Natural killer cell (primary cell): ENCODE measurements around the gene MARCHF4. TPM values are rescaled to one million over a fixed set of nuclear protein-coding genes. Genes with fewer than 3 reads are reported as not detected.

Experiments
- ATAC-seq, 3 donors: fragments of 150-1000 bp in 2 of 3; fragments of 200-7000 bp in 1 of 3; cut with Tn5 transposase; 1 replicate in 1 of 3; 2 replicates in 2 of 3; pipeline ENCODE4 v1.10.0; 2021; ENCODE audit warnings: mild to moderate bottlenecking in 2 of 3, moderate library complexity in 2 of 3
- DNase-seq, 2 donors: peaks; one replicate each; pipeline versions ENCODE4 v3.0.0 to v3.0.0-alpha.2; 2013 to 2021; ENCODE audit warnings: mixed read lengths in 1 of 2
- H3K27ac ChIP-seq: one replicate; pipeline ENCODE4 v1.5.1; 2013; ENCODE audit warnings: mild to moderate bottlenecking, low read length
- H3K27me3 ChIP-seq: one replicate; pipeline ENCODE4 v1.6.1; 2013; ENCODE audit warnings: low read length; ENCODE audit not compliant: control insufficient read depth, insufficient read depth
- H3K36me3 ChIP-seq: one replicate; pipeline ENCODE4 v1.6.1; 2013; ENCODE audit warnings: low read length; ENCODE audit not compliant: control insufficient read depth, insufficient read depth
- H3K4me1 ChIP-seq: one replicate; pipeline ENCODE4 v1.6.1; 2013; ENCODE audit warnings: low read length; ENCODE audit not compliant: control insufficient read depth, insufficient read depth
- H3K4me3 ChIP-seq: one replicate; pipeline ENCODE4 v1.5.1; 2013; ENCODE audit warnings: low read length
- H3K9me3 ChIP-seq: one replicate; pipeline ENCODE4 v1.6.1; 2013; ENCODE audit warnings: low read length; ENCODE audit not compliant: control insufficient read depth, insufficient read depth
- H3K27ac Mint-ChIP-seq, 2 donors: one replicate each; pipeline ENCODE4 v1.8.0; 2022; ENCODE audit warnings: mild to moderate bottlenecking in 2 of 2, mixed read lengths in 2 of 2, moderate library complexity in 1 of 2
- H3K27me3 Mint-ChIP-seq, 2 donors: one replicate each; pipeline ENCODE4 v1.8.0; 2022; ENCODE audit warnings: low read depth in 2 of 2, mixed read lengths in 2 of 2
- H3K36me3 Mint-ChIP-seq: one replicate; pipeline ENCODE4 v1.8.0; 2022; ENCODE audit warnings: mixed read lengths
- H3K4me1 Mint-ChIP-seq, 2 donors: one replicate each; pipeline ENCODE4 v1.8.0; 2022; ENCODE audit warnings: mixed read lengths in 2 of 2
- H3K4me3 Mint-ChIP-seq: one replicate; pipeline ENCODE4 v1.8.0; 2022; ENCODE audit warnings: mild to moderate bottlenecking, moderate library complexity, mixed read lengths
- H3K9me3 Mint-ChIP-seq, 2 donors: one replicate each; pipeline ENCODE4 v1.8.0; 2022; ENCODE audit warnings: mixed read lengths in 2 of 2
- WGBS: methylation state at CpG from one replicate; pipeline ENCODE4 v1.1.7; 2013; ENCODE audit warnings: missing lambda C conversion rate; ENCODE audit not compliant: insufficient coverage; 5-methylcytosine and 5-hydroxymethylcytosine counted together
- intact Hi-C: fragments of 100-400 bp; cut with micrococcal nuclease; formaldehyde crosslinking; loops from one replicate; pipeline ENCODE4 v1.14.2; 2022
- total RNA-seq, 4 donors: library from RNA; stranded (reverse); fragments of 120-200 nt in 1 of 4; gene quantifications; one replicate each; pipeline versions ENCODE4 v1.2.3 to v1.2.4, GENCODE V29; 2013 to 2022
- TF ChIP-seq, protein P1 (sequence below): fragments of 200-600 bp; IDR thresholded peaks from one replicate; pipeline ENCODE4 v1.8.0; 2022; ENCODE audit warnings: antibody characterized with exemption

MARCHF4 gene, protein sequence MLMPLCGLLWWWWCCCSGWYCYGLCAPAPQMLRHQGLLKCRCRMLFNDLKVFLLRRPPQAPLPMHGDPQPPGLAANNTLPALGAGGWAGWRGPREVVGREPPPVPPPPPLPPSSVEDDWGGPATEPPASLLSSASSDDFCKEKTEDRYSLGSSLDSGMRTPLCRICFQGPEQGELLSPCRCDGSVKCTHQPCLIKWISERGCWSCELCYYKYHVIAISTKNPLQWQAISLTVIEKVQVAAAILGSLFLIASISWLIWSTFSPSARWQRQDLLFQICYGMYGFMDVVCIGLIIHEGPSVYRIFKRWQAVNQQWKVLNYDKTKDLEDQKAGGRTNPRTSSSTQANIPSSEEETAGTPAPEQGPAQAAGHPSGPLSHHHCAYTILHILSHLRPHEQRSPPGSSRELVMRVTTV
- total RNA-seq, result not detected
- total RNA-seq (2013), result 0.02 TPM

DNA sequence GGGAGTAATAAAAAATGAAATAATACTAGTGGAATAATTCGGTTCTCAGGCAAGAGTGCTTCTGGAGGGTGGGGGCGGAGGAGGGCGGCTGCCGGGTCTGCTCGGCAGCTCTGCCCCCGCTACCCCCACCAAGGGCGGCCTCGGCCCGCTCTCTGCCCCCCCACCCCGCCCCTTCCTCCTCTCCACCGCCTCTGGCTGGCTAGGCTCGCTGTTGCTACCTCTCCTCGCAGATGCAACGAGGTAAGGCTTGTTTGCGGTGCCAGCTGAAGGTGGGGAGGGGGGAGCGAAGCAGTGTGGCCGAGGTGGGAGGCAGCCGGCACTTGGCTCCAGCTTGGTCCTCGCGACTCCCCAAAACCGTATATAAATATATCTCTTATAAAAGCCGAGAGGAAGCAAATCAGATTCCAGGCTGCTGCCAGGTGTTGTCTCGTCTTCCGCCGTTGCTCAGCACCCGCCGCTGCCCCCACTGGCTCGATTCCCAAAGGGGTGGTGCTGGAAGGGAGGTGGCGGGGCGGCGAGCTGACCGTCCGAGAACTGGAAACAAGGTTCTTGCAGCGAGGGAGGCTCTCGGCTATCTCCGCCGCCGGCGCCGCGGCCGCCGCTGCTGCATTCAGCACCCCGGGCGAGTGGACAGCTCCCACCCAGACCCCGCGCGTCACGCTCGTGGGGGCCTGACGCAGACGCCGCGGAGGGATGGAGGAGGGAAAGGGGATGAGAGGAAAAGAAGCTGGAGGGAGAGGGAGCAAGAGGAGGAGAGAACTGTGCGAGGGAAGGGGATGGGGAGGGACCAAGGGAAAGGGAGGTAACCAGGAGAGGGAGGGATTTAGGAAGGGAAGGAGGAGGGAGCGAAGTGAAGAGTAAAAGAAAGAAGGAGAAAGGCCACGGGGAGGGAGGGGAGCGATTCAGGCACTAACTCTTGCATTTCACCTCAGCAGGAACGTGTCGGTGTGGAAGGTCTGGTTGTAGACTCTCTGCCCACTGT is at the start of gene MARCHF4:
Gene MARCHF4, minus strand, starts transcription at position 763 of the 982 bp plus-strand sequence. CDS start 2,223 bp downstream, outside the sequence.
- H3K27ac Mint-ChIP-seq, result no peak within 1 kb of the TSS
- no peak within 1 kb of the TSS for H3K27ac ChIP-seq
- peak; percentile 93 to 100 (median 99) for ATAC-seq
- H3K27me3 Mint-ChIP-seq, result peaks cover 48 to 72% of the 10 kb centered on the region in 2 donors
- peaks cover 16% of the 10 kb centered on the region for H3K4me1 ChIP-seq
- no peak within 1 kb of the TSS for H3K4me3 ChIP-seq
- intact Hi-C loops, result no loop called here
- peak; percentile 79 to 80 for DNase-seq
- peak within 1 kb of the TSS; percentile 73 for H3K4me3 Mint-ChIP-seq
- H3K9me3 ChIP-seq, result peaks cover 3% of the 10 kb centered on the region
- TF ChIP-seq, protein P1, sequence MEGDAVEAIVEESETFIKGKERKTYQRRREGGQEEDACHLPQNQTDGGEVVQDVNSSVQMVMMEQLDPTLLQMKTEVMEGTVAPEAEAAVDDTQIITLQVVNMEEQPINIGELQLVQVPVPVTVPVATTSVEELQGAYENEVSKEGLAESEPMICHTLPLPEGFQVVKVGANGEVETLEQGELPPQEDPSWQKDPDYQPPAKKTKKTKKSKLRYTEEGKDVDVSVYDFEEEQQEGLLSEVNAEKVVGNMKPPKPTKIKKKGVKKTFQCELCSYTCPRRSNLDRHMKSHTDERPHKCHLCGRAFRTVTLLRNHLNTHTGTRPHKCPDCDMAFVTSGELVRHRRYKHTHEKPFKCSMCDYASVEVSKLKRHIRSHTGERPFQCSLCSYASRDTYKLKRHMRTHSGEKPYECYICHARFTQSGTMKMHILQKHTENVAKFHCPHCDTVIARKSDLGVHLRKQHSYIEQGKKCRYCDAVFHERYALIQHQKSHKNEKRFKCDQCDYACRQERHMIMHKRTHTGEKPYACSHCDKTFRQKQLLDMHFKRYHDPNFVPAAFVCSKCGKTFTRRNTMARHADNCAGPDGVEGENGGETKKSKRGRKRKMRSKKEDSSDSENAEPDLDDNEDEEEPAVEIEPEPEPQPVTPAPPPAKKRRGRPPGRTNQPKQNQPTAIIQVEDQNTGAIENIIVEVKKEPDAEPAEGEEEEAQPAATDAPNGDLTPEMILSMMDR, result no peak
- peaks cover 8 to 26% of the 10 kb centered on the region in 2 donors for H3K4me1 Mint-ChIP-seq
- WGBS, result 3% methylated on average over 56 of the region's 60 CpGs
- peaks cover 33% of the 10 kb centered on the region for H3K27me3 ChIP-seq
- no peaks in the 10 kb centered on the region for H3K36me3 ChIP-seq
- no peaks in the 10 kb centered on the region for H3K9me3 Mint-ChIP-seq
- no peaks in the 10 kb centered on the region for H3K36me3 Mint-ChIP-seq

DNA sequence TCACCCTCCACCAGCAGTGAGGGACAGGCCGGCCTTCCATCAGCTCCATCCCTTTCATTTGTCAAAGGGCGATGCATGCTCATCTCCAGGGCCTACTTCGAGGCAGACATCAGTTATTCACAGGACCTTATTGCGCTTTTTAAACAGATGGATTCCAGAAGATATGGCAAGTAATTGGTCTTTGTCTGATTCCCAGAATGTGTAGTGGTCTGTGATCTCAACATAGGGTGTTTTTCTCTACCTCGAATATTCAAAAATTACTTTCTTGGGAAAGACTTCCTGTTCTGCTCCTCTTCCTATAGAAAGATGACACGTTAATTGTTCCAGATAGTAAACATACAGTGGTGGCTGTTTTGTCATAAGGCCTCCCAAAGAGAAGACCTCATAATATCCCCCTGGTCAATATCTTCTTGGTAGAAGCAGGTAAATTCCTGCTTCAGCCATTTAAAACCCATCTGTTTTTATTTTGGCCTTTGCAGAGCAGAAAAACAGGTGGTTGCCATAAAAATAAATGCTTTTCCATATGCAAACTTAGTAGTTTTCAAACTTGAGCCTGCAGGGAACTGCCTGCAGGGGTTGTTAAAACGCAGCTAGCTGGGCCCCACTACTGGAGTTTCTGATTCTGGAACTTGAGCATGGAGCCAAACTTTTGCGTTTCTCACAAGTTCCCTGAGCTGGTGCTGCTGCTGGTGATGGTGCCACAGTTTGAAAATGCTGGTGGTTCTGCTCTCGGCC is 48.3 kb upstream of the MARCHF4 start:
- Mint-ChIP-seq H3K36me3 (peaks cover 7% of the 10 kb centered on the region), H3K27ac (no peak overlapping the region), H3K4me3 (no peak overlapping the region), H3K27me3 (no peaks in the 10 kb centered on the region), H3K9me3 (no peaks in the 10 kb centered on the region), H3K4me1 (peaks cover 50 to 55% of the 10 kb centered on the region in 2 donors)
- Histone ChIP-seq H3K27me3 (no peaks in the 10 kb centered on the region), H3K27ac (no peak overlapping the region), H3K9me3 (no peaks in the 10 kb centered on the region), H3K4me3 (no peak overlapping the region), H3K4me1 (peaks cover 39% of the 10 kb centered on the region), H3K36me3 (peaks cover 55% of the 10 kb centered on the region)
- TF ChIP-seq, protein P1, result no peak
- intact Hi-C loops, result no loop called here
- DNase-seq (no peak), ATAC-seq (no peak)
- 96% methylated on average over 9 of the region's 9 CpGs for WGBS

DNA sequence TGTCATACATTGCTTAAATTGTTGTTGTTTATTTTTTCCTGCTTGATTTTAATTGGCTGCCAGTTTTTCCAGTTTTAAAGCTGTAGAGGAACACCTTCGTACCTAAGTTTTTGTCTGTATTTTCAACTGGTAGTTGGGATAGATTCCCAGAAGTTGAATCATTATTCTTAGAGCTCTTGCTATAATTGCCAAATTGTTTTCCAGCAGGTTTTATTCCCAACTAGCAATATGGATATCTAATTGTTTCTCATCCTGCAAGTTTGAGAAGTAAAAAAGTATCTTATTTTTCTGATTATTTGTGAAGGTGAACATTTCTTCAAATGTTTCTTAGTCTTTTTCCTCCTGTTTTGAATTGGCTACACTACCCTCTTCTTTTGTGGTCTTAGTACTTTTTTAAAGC is 46.7 kb upstream of the MARCHF4 start:
- H3K36me3 ChIP-seq, result peaks cover 42% of the 10 kb centered on the region
- Mint-ChIP-seq H3K27ac (peak overlapping the region in 1 of 2 donors; percentile 71), H3K36me3 (peaks cover 7% of the 10 kb centered on the region), H3K4me1 (peaks cover 42 to 45% of the 10 kb centered on the region in 2 donors), H3K4me3 (no peak overlapping the region), H3K27me3 (no peaks in the 10 kb centered on the region), H3K9me3 (no peaks in the 10 kb centered on the region)
- TF ChIP-seq, protein P1, result no peak
- 100% methylated on average over 1 of the region's 1 CpG for WGBS
- H3K27me3 ChIP-seq, result no peaks in the 10 kb centered on the region
- peaks cover 26% of the 10 kb centered on the region for H3K4me1 ChIP-seq
- no peak overlapping the region for H3K4me3 ChIP-seq
- H3K27ac ChIP-seq, result no peak overlapping the region
- ATAC-seq (no peak), DNase-seq (no peak)
- no peaks in the 10 kb centered on the region for H3K9me3 ChIP-seq
- intact Hi-C loops, result no loop called here
